ENCODE data around the gene SPAM1. TPM values are rescaled to one million over a fixed set of nuclear protein-coding genes. Genes with fewer than 3 reads are reported as not detected.
A peak's percentile ranks its signal among the peaks of the same experiment; 100 is the strongest.
"Not testable (repeated sequence)": the region's sequence is repeated elsewhere in the genome, so short reads cannot be mapped to it uniquely, and the experiment has no call there.

The SPAM1 gene, protein sequence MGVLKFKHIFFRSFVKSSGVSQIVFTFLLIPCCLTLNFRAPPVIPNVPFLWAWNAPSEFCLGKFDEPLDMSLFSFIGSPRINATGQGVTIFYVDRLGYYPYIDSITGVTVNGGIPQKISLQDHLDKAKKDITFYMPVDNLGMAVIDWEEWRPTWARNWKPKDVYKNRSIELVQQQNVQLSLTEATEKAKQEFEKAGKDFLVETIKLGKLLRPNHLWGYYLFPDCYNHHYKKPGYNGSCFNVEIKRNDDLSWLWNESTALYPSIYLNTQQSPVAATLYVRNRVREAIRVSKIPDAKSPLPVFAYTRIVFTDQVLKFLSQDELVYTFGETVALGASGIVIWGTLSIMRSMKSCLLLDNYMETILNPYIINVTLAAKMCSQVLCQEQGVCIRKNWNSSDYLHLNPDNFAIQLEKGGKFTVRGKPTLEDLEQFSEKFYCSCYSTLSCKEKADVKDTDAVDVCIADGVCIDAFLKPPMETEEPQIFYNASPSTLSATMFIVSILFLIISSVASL
- not detected in 2 replicates for total RNA-seq (2014; rRNA removed; shearing (Covaris generic))
- not detected in 2 replicates for polyA plus RNA-seq (2015; cell fraction: cytosol; rRNA removed)
- polyA plus RNA-seq (2015; cell fraction: nucleus; rRNA removed) = not detected in 2 replicates

DNA sequence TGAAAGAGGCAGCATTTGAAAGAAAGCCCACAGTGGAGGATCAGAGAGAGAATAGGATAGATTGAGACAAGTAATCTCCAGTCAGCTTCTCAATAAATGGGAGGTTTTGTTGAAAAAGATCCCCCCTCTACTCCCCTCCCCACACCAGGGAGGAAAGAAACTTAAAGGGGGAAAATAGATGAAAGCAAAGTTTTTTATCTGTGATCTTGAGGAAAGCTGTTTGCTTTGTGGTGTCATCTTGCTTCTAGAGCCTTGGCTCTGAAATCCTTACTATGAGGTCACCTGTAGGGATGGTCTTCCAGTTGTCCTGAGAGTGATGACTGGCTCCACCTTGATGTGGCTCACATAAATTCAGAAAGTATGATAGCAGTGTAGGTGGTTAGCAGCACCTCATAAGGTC lies at the start of gene SPAM1:
TSS of gene SPAM1 (plus strand) at position 301 of the 400 bp plus-strand sequence. CDS start 28,330 bp downstream, outside the sequence.
- in situ Hi-C loops (cut with HindIII; ENCODE audit: low pct_unique_long_range_greater_than_20kb, low sequenced_read_pairs) = no loop called here
- DNase-seq (ENCODE audit: low read depth, low spot score) = no peak

DNA sequence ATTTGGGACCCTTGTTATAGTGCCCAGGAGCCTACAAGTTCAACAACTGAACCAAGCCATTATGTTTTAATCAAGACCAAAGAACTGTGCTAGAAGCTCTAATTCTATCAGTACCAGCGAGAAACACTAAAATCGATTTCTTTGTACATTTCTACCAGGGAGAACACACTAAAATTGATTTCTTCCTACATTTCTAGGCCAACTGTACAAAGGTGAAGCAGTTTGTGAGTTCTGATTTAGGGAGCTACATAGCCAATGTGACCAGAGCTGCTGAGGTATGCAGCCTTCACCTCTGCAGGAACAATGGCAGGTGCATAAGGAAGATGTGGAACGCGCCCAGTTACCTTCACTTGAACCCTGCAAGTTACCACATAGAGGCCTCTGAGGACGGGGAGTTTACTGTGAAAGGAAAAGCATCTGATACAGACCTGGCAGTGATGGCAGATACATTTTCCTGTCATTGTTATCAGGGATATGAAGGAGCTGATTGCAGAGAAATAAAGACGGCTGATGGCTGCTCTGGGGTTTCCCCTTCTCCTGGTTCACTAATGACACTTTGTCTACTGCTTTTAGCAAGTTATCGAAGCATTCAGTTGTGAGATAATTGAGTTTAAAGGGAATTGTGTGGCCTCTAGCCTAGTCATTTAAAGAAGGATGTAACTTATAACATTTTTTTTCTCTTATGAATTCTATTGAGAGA lies 48.3 kb upstream of the SPAM1 start:
- in situ Hi-C loops (cut with HindIII; ENCODE audit: low pct_unique_long_range_greater_than_20kb, low sequenced_read_pairs) = no loop called here
- DNase-seq (ENCODE audit: low read depth, low spot score) = no peak

DNA sequence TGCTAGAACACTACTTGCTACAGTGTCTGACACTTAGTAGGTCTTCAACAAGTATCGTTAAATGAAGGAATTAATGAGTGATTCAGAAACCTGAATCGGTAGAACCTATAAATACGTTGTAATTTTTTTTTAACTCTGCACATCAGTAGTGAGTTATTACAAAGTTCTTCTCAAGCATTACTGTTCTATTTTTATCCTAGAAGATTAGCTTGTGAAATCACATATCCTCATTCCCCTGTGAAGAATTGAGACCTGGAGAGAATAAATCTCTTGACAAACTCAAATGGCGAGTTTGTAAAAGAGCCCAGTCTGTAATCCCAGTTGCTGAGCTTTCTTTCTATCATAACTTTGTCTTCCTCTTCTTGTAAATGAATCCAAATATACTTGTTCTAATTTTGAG lies 45.4 kb upstream of the SPAM1 start:
- in situ Hi-C loops (cut with HindIII; ENCODE audit: low pct_unique_long_range_greater_than_20kb, low sequenced_read_pairs) = no loop called here
- no peak for DNase-seq (ENCODE audit: low read depth, low spot score)

DNA sequence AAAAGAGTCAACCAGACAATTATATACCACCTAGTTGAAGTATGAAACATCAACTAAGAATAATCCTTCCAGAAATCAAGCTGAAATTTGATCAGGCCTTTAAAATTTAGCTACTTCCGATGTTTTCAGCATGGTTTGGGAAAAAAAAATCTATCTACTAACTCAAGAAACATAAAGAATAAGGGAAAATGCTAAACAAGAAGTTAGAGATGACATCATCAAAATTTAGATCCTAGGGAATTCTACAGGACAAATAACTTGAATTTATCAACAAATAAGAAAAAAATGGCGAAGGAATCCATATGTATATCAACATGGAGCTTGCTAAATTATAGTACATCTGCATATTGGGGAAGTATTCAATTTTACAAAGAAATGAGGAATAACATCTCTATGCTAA lies 43.7 kb upstream of the SPAM1 start:
- in situ Hi-C loops (cut with HindIII; ENCODE audit: low pct_unique_long_range_greater_than_20kb, low sequenced_read_pairs) = no loop called here
- no peak for DNase-seq (ENCODE audit: low read depth, low spot score)

DNA sequence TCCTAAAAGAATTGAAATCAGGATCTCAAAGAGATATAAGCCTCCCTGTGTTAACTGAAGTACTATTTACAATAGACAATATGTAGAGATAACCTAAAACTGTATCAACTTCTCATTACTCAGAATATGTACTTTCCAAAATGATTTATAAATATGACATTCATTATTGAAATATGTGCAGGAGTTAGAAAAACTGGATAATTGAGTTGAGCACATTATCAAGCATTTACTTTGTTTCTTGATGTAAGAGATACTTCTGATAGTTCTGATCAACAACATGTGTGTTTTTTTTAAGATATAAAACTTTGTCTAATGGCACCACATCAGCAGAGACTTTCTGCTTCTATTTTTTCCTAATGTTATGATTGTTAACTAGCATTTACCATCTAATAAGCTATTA lies 41.9 kb upstream of the SPAM1 start:
- in situ Hi-C loops (cut with HindIII; ENCODE audit: low pct_unique_long_range_greater_than_20kb, low sequenced_read_pairs) = no loop called here
- no peak for DNase-seq (ENCODE audit: low read depth, low spot score)

DNA sequence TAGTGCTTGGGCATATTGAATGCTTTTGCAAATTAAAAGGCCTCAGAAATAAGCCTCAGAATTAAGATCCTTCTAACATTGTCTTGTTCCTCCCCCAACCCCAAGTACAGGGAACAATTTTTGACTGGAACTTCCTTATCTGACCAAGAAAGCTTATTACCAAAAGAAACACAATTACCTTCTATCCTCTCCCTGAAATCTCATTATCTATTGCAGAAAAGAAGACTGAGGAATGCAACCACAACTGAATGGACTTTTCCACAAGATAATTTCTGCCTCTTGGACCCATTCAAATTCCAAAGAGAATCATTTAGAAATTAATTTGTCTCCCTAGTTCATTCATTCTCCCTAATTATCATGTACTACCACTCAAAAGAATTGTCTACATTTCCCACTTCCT lies 36.8 kb upstream of the SPAM1 start:
- DNase-seq (ENCODE audit: low read depth, low spot score) = no peak
- in situ Hi-C loops (cut with HindIII; ENCODE audit: low pct_unique_long_range_greater_than_20kb, low sequenced_read_pairs) = no loop called here

DNA sequence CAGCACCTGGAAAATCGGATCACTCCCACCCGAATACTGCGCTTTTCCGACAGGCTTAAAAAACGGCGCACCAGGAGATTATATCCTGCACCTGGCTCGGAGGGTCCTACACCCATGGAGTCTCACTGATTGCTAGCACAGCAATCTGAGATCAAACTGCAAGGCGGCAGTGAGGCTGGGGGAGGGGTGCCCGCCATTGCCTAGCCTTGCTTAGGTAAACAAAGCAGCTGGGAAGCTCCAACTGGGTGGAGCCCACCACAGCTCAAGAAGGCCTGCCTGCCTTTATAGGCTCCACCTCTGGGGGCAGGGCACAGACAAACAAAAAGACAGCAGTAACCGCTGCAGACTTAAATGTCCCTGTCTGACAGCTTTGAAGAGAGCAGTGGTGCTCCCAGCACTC lies 30.3 kb upstream of the SPAM1 start:
- in situ Hi-C loops (cut with HindIII; ENCODE audit: low pct_unique_long_range_greater_than_20kb, low sequenced_read_pairs); DNase-seq (ENCODE audit: low read depth, low spot score): not testable (repeated sequence)

DNA sequence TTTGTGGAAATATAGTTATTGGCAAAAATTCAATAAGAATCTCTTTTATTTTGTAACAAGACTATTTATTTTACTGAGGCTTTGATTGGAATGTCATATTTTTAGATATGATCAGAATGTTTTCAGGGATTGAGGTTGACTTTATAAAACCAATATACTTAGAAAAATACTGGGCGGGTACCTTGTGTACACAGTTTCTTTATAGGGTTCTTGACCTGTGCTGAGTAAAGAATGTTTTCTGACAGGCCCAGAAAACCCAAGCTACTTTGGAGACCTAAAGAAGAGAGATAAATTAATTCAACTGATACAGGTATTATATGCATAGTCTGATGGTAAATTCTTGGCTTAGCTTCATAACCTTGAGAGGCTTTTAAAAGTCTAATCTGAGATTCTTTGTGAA lies 23.9 kb upstream of the SPAM1 start:
- DNase-seq (ENCODE audit: low read depth, low spot score) = no peak
- in situ Hi-C loops (cut with HindIII; ENCODE audit: low pct_unique_long_range_greater_than_20kb, low sequenced_read_pairs) = no loop called here

DNA sequence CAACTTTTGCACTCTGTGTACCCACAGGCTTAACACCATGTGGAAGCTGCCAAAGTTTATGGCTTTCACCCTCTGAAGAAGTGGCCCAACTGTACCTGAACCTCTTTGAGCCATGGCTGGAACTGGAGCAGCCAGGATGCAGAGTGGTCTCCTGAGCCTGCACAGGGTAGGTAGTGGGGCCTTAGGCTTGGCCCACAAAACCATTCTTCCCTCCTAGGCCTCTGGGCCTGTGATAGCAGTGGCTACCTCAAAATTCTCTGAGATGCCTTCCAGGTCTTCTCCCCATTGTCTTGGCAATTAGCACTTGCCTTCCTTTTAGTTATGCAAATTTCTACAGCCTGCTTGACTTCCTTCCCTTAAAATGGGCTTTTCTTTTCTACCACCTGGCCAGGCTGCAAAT lies 19.3 kb upstream of the SPAM1 start:
- in situ Hi-C loops (cut with HindIII; ENCODE audit: low pct_unique_long_range_greater_than_20kb, low sequenced_read_pairs) = no loop called here
- DNase-seq (ENCODE audit: low read depth, low spot score) = no peak

DNA sequence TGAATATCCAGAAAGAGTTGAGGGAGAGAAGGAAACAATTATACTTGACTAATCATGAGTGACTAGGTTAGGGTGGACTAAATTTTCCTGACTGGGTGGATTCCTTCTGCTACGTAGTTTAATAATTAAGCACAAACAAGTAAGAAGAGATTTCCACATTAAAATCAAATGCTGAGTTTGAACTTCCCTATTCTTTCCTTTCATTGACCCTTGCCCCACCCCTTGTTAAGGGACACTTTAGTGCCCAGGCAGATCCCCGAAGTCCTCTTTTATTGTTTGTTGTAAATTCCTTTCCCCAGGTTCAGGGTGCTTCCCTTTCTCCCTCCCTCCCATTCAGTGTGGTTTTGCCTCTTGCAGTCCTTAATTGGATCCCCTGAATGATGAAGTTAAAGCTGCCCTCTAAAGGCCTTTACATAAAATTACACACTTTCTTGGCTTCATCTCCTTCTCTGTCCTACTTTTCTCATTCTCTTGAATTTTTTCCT lies 8.8 kb upstream of the SPAM1 start:
- peak; percentile 65 for DNase-seq (ENCODE audit: low read depth, low spot score)
- in situ Hi-C loops (cut with HindIII; ENCODE audit: low pct_unique_long_range_greater_than_20kb, low sequenced_read_pairs) = no loop called here

DNA sequence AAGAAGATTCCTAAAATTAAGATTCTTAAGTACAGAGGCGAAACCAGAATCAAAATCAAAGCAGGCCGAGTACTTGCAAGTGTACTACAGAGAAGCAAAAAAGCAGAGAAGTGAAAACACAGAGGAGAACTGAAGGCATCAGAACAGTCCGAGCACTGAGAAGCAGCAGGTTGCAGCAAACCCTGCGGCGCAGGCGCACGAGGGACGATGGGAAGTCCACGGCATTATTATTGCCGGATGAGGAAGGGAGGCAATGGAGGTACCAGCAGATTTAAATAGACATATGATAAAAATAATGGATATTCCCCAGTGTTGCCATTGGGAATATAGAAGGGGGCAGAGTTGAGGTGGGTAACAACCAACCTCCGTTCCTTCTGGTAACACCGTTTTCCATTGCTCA lies 7.2 kb upstream of the SPAM1 start:
- no peak for DNase-seq (ENCODE audit: low read depth, low spot score)
- in situ Hi-C loops (cut with HindIII; ENCODE audit: low pct_unique_long_range_greater_than_20kb, low sequenced_read_pairs) = no loop called here

DNA sequence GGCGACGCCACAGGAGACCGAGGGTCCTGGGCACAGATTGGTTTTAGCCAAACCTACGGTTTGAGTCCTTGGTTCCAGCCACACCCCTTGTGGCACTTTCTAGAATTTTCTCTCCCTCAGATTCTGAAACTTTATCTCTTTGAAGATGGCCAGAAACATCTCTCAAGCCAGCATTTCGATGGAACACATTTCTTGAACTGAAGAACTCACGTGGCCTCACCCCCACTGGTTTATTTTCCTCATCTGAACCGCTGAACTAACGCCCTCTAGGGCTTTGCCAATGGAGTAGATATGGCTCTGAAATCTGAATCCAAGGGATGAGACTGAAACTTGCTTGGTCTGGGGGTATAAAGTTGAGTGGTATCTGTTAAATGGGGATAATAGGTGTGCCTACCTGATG lies 6.7 kb upstream of the SPAM1 start:
- DNase-seq (ENCODE audit: low read depth, low spot score) = no peak
- in situ Hi-C loops (cut with HindIII; ENCODE audit: low pct_unique_long_range_greater_than_20kb, low sequenced_read_pairs) = no loop called here

DNA sequence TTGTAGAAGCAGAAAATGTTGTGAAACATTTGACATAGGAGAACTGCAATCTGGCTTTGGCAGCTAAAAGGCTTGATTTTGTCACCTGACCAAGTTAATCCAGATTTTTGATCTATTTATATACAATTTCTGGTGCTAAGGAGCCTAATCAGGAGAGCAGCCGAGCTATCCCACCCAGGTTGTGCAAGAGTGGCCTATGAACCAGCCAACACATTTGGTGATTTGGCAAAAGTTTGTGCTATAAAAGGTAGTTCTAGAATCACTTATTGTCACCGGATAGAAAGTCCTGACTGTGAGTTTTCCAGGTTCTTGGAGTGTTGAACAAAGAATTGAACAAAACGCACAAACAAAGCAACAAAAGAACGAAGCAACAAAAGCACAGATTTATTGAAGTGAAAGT lies 1.4 kb upstream of the SPAM1 start:
- in situ Hi-C loops (cut with HindIII; ENCODE audit: low pct_unique_long_range_greater_than_20kb, low sequenced_read_pairs) = no loop called here
- no peak for DNase-seq (ENCODE audit: low read depth, low spot score)

DNA sequence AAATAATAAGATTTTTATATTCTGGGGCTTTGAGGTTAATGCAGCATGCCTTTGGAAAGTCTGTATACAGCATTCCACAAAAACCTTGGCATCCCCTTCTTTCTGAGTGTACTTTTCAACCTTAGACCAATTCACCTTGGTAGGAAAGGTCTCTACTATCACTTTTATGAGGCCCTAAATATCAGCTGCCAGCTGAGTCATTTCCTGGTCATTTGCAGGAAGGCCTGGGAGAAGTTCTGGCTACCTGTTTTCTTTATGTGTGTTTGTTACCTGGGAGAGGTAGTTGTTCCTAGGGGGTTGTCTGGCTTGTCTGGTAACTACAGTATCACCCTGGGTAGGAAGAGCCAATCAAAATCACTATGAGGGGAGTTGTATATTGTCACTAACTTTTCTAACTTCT lies 4.1 kb downstream of the SPAM1 start:
- in situ Hi-C loops (cut with HindIII; ENCODE audit: low pct_unique_long_range_greater_than_20kb, low sequenced_read_pairs) = no loop called here
- DNase-seq (ENCODE audit: low read depth, low spot score) = no peak

DNA sequence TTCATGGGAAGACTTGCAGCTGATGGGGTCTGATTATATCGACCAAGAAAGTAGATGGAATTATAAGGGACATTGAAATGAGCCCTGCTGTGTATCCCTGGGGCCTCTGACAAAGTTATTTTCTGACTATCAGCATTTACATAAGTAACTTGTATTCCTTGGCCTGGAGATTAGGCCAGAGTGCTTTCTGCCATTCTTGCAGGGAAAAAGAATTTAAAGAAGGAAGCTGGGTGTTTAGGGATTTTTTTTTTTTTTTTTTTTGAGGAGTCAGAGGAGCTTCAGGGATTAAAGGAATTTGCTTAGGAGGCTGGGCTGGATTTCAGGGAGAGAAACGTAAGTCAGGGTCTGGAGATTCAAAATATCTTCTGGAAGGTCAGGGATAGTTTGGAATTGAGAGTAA lies 4.6 kb downstream of the SPAM1 start:
- DNase-seq (ENCODE audit: low read depth, low spot score) = no peak
- in situ Hi-C loops (cut with HindIII; ENCODE audit: low pct_unique_long_range_greater_than_20kb, low sequenced_read_pairs) = no loop called here

DNA sequence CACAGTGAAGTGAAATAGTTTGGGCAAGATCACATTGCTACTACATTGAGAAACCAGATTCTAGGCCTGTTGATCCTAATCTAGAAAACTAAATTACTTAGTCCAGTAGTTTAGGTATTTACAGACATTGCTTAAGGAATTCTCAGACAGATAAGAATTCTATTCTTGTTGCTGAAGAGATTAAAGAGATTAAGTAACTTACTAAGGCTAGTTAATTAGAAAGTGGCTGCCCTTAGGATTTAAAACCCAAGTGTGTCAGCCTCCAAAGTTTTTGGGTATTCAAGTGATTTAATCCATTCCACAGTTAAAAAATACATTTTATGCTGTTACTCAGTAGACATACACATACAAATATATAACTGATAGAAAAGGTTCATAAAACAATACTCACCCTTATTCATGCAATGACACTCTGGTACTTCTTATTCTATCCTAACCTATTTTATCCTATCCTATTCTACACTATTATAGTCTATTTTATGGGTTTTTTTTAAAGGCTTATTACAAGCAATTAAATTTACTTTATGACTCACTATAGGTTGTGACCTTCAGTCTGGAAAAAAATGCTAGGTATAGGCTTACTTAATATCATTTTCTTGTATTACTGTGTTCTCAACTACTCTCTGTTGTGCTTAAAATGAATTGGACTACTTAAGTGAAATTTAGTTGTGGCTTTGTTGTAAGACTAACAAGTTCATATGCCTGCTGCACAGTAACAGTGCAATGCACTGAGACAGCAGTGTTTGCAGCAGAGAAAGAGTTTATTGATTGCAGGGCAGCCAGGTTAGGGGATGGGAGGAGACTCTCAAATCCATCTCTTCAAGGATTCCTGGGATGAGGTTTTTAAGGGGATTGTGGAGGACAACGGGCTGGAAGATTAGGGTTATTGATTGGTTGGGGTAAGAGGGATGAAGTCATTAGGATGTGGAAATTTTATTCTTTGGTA lies 10.7 kb downstream of the SPAM1 start:
- in situ Hi-C loops (cut with HindIII; ENCODE audit: low pct_unique_long_range_greater_than_20kb, low sequenced_read_pairs) = no loop called here
- no peak for DNase-seq (ENCODE audit: low read depth, low spot score)

DNA sequence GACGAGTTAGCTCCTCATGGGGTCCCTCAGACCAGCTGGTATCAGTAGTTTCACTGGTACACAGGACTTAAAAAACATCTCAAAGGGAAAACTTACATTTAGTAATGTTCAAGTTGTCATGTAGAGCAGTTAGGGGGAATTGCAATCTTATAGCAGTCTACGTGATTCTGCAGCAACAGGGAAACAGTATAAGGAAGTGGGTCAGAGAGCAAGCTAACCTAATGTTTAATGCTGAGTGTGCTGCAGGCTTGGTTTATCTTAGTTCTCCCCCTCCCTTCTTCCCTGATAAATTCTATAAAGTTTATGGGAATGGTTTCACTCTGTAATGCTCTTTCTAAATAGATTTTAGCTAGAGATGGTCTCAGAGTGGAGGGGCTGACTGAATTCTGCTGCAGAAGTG lies 11.3 kb downstream of the SPAM1 start:
- no peak for DNase-seq (ENCODE audit: low read depth, low spot score)
- in situ Hi-C loops (cut with HindIII; ENCODE audit: low pct_unique_long_range_greater_than_20kb, low sequenced_read_pairs) = no loop called here

DNA sequence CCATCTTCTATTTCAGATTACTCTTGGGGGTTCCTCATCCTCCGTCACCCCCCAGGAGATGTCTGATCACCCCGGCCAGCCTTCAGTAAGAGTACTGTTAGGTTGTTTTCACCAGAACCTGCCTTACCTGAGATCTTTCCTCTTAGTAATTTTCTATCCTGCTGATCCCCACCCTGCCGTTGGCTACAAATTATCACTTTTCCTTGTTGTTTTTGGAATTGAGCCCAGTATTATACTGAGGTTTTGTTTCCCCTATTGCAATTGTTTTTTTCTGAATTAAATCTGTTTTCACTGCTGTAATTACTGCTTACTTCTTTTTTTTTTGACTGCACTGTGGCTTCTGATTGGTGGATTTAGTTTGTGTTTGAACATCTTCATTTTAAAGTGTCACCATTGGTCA lies 14.7 kb downstream of the SPAM1 start:
- in situ Hi-C loops (cut with HindIII; ENCODE audit: low pct_unique_long_range_greater_than_20kb, low sequenced_read_pairs) = no loop called here
- DNase-seq (ENCODE audit: low read depth, low spot score) = no peak
